GM23338 (cell line): Measurements from ENCODE around the gene GUCA1C. TPM values are rescaled to one million over a fixed set of nuclear protein-coding genes. Genes with fewer than 3 reads are reported as not detected.

Experiments used
- ATAC-seq: fragments of 200-7000 bp; cut with Tn5 transposase; 3 replicates; pipeline ENCODE4 v1.9.1; 2020
- DNase-seq: peaks from one replicate; pipeline ENCODE4 v3.0.0-alpha.2; 2015; ENCODE audit warnings: low spot score
- H2AFZ ChIP-seq: fragments of 200-600 bp; sonication (generic); 2 replicates; pipeline ENCODE4 v1.8.0; 2016; ENCODE audit warnings: antibody characterized with exemption, mild to moderate bottlenecking, moderate library complexity
- H3F3A ChIP-seq: fragments of 200-600 bp; sonication (generic); replicated peaks from 2 replicates; pipeline ENCODE4 v1.8.0; 2017; ENCODE audit warnings: antibody characterized with exemption, mixed run types, low read depth
- H3K27ac ChIP-seq: fragments of 200-600 bp; sonication (generic); 2 replicates; pipeline ENCODE4 v1.6.1; 2016; ENCODE audit warnings: low read depth
- H3K27me3 ChIP-seq: fragments of 200-600 bp; sonication (generic); 2 replicates; pipeline ENCODE4 v1.8.0; 2016; ENCODE audit warnings: mild to moderate bottlenecking, mixed run types, moderate library complexity; ENCODE audit not compliant: insufficient read depth
- H3K36me3 ChIP-seq: fragments of 200-600 bp; sonication (generic); 2 replicates; pipeline ENCODE4 v1.8.0; 2016; ENCODE audit warnings: mild to moderate bottlenecking; ENCODE audit not compliant: insufficient read depth
- H3K4me1 ChIP-seq: fragments of 200-600 bp; sonication (generic); 2 replicates; pipeline ENCODE4 v1.8.0; 2016; ENCODE audit warnings: mild to moderate bottlenecking, moderate library complexity; ENCODE audit not compliant: insufficient read depth
- H3K4me2 ChIP-seq: fragments of 200-600 bp; sonication (generic); 2 replicates; pipeline ENCODE4 v1.7.1; 2017; ENCODE audit warnings: mixed run types
- H3K4me3 ChIP-seq: fragments of 200-600 bp; sonication (generic); 2 replicates; pipeline ENCODE4 v1.6.1; 2016; ENCODE audit warnings: mixed run types
- H3K79me2 ChIP-seq: fragments of 200-600 bp; sonication (generic); replicated peaks from 2 replicates; pipeline ENCODE4 v1.8.0; 2017; ENCODE audit warnings: mild to moderate bottlenecking; ENCODE audit not compliant: insufficient read depth
- H3K9me2 ChIP-seq: fragments of 200-600 bp; sonication (generic); 2 replicates; pipeline ENCODE4 v1.8.0; 2017; ENCODE audit not compliant: insufficient read depth
- H4K20me1 ChIP-seq: fragments of 200-600 bp; sonication (generic); replicated peaks from 2 replicates; pipeline ENCODE4 v1.8.0; 2017; ENCODE audit warnings: mild to moderate bottlenecking; ENCODE audit not compliant: insufficient read depth
- H3K27ac Mint-ChIP-seq: 2 replicates; pipeline ENCODE4 v1.8.0; 2020; ENCODE audit warnings: inconsistent platforms, mild to moderate bottlenecking, moderate library complexity, mixed read lengths
- H3K27me3 Mint-ChIP-seq: 3 replicates; pipeline ENCODE4 v1.8.0; 2022; ENCODE audit warnings: low read depth, mild to moderate bottlenecking, moderate library complexity, mixed read lengths, inconsistent platforms; ENCODE audit not compliant: insufficient read depth, poor library complexity
- H3K36me3 Mint-ChIP-seq: 3 replicates; pipeline ENCODE4 v1.8.0; 2021; ENCODE audit warnings: low read depth, mild to moderate bottlenecking, inconsistent platforms, moderate library complexity, mixed read lengths
- H3K4me1 Mint-ChIP-seq: 3 replicates; pipeline ENCODE4 v1.8.0; 2020; ENCODE audit warnings: mild to moderate bottlenecking, inconsistent platforms, mixed read lengths
- H3K4me3 Mint-ChIP-seq: 3 replicates; pipeline ENCODE4 v1.8.0; 2021; ENCODE audit warnings: moderate library complexity, mild to moderate bottlenecking, inconsistent platforms, mixed read lengths
- H3K9me3 Mint-ChIP-seq: 3 replicates; pipeline ENCODE4 v1.8.0; 2020; ENCODE audit warnings: moderate library complexity, mild to moderate bottlenecking, inconsistent platforms, mixed read lengths
- CREB1 ChIP-seq: fragments of 250-450 bp; sonication (Bioruptor Pico); IDR thresholded peaks from 2 replicates; pipeline ENCODE4 v1.5.0; 2020; ENCODE audit warnings: low read depth, mild to moderate bottlenecking, moderate library complexity
- EZH2phosphoT487 ChIP-seq: fragments of 200-600 bp; sonication (generic); IDR thresholded peaks from one replicate; pipeline ENCODE4 v1.8.1; 2018; ENCODE audit warnings: antibody characterized with exemption; ENCODE audit not compliant: unreplicated experiment
- POLR2AphosphoS5 ChIP-seq: IDR thresholded peaks from 2 replicates; pipeline ENCODE4 v1.6.1; 2016; ENCODE audit warnings: antibody characterized with exemption, low read depth
- STAT1 ChIP-seq: IDR thresholded peaks from one replicate; pipeline ENCODE4 v1.6.1; 2016; ENCODE audit warnings: antibody characterized with exemption; ENCODE audit not compliant: unreplicated experiment
- ZNF114 ChIP-seq: fragments of 250-450 bp; sonication (Bioruptor Pico); IDR thresholded peaks from 2 replicates; pipeline ENCODE4 v1.5.0; 2020; ENCODE audit warnings: mild to moderate bottlenecking, moderate library complexity
- ZNF331 ChIP-seq: fragments of 250-450 bp; sonication (Bioruptor Pico); IDR thresholded peaks from 2 replicates; pipeline ENCODE4 v1.5.0; 2020; ENCODE audit warnings: low read depth, mild to moderate bottlenecking, moderate library complexity
- polyA plus RNA-seq: library from polyadenylated mRNA; unstranded; fragments of >200 nt; fragmentation: Nextera tagmentation; extraction: Ambion mirVana; gene quantifications from 2 replicates; pipeline ENCODE4 v1.2.1, GENCODE V29; 2016
- total RNA-seq: library from RNA; depleted of rRNA; stranded (reverse); fragments of >200 nt; shearing (Covaris generic); gene quantifications from 2 replicates; pipeline ENCODE4 v1.2.3, GENCODE V29; 2014
- TF ChIP-seq, protein P1 (sequence below): IDR thresholded peaks from one replicate; pipeline ENCODE4 v1.6.1; 2018; ENCODE audit warnings: antibody characterized with exemption; ENCODE audit not compliant: unreplicated experiment
- TF ChIP-seq, protein P2 (sequence below): IDR thresholded peaks from 2 replicates; pipeline ENCODE4 v1.6.1; 2016; ENCODE audit warnings: antibody characterized with exemption
- TF ChIP-seq, protein P3 (sequence below): fragments of 250-450 bp; sonication (Bioruptor Pico); IDR thresholded peaks from 2 replicates; pipeline ENCODE4 v1.5.0; 2020; ENCODE audit warnings: mild to moderate bottlenecking, moderate library complexity

The GUCA1C gene
- total and polyA plus RNA-seq, 2 experiments from 2014 or later, result not detected

DNA sequence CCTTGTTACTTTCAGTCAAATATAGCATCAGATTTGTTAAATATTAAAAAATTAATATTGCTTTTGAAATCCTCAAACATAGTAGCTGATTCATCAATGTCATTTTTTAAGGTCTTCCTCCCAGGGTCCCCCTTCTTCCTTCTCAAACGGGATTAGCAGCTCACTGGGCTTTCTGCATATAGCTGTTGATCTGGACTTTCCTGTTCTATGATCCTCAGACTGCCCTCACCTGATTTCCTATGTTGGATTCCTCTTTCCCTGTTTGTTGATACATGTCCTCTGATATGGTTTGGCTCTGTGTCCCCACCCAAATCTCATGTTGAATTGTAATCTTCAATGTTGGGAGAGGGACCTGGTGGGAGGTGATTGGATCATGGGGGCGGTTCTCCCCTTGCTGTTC lies 5.8 kb downstream of the GUCA1C start (continued):
- TF ChIP-seq, protein P1, sequence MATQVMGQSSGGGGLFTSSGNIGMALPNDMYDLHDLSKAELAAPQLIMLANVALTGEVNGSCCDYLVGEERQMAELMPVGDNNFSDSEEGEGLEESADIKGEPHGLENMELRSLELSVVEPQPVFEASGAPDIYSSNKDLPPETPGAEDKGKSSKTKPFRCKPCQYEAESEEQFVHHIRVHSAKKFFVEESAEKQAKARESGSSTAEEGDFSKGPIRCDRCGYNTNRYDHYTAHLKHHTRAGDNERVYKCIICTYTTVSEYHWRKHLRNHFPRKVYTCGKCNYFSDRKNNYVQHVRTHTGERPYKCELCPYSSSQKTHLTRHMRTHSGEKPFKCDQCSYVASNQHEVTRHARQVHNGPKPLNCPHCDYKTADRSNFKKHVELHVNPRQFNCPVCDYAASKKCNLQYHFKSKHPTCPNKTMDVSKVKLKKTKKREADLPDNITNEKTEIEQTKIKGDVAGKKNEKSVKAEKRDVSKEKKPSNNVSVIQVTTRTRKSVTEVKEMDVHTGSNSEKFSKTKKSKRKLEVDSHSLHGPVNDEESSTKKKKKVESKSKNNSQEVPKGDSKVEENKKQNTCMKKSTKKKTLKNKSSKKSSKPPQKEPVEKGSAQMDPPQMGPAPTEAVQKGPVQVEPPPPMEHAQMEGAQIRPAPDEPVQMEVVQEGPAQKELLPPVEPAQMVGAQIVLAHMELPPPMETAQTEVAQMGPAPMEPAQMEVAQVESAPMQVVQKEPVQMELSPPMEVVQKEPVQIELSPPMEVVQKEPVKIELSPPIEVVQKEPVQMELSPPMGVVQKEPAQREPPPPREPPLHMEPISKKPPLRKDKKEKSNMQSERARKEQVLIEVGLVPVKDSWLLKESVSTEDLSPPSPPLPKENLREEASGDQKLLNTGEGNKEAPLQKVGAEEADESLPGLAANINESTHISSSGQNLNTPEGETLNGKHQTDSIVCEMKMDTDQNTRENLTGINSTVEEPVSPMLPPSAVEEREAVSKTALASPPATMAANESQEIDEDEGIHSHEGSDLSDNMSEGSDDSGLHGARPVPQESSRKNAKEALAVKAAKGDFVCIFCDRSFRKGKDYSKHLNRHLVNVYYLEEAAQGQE, result no peak
- TF ChIP-seq CREB1 (CRISPR knock-in tag) (no peak), EZH2phosphoT487 (no peak)

DNA sequence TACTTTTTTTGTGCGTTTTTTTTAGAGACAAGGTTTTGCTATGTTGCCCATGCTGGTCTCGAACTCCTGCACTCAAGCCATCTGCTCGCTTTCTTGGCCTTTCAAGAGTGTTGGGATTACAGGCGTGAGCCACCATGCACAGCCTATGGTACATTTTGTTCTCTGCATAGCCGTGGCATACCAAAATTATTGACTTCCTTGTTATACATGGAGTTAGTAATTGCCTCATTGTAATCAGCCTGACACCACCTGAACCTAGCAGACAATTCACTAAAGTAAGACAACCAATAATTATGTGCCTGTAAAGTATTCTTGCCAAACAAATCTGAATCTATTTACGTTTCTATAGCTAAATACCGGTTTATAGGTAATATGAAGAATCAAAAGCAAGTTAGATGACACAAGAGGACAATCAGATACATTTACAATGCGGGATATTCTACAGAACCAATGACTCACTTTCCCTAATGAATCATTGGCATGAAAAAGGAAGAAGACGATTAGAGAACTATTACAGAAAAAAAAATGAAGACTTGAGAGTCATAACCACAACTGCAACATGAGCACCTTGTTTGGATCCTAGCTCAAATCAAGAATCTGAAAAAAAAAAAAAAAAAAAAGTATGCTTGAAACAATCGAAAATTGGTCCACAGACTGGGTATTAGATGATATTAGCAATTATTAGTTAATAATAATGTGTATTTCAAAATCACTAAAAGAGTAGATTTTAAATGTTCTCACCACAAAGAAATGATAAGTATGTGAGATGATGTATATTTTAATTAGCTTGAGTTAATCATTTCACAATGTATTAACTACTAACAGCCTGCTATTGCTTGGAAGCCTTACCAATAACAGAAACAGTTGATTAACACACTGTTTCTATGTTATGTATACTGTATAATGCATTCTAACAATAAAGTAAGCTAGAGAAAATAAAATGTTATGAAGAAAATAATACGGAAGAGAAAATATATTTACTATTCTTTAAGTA lies 7.1 kb downstream of the GUCA1C start:
- no peak overlapping the region for H2AFZ ChIP-seq
- H3K4me3 Mint-ChIP-seq, result no peak overlapping the region
- ATAC-seq, result no peak
- TF ChIP-seq EZH2phosphoT487, result no peak
- TF ChIP-seq CREB1 (CRISPR knock-in tag), result no peak
- no peak for TF ChIP-seq ZNF114
- no peak for TF ChIP-seq STAT1
- TF ChIP-seq, protein P2, sequence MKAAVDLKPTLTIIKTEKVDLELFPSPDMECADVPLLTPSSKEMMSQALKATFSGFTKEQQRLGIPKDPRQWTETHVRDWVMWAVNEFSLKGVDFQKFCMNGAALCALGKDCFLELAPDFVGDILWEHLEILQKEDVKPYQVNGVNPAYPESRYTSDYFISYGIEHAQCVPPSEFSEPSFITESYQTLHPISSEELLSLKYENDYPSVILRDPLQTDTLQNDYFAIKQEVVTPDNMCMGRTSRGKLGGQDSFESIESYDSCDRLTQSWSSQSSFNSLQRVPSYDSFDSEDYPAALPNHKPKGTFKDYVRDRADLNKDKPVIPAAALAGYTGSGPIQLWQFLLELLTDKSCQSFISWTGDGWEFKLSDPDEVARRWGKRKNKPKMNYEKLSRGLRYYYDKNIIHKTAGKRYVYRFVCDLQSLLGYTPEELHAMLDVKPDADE, result no peak
- TF ChIP-seq, protein P3, sequence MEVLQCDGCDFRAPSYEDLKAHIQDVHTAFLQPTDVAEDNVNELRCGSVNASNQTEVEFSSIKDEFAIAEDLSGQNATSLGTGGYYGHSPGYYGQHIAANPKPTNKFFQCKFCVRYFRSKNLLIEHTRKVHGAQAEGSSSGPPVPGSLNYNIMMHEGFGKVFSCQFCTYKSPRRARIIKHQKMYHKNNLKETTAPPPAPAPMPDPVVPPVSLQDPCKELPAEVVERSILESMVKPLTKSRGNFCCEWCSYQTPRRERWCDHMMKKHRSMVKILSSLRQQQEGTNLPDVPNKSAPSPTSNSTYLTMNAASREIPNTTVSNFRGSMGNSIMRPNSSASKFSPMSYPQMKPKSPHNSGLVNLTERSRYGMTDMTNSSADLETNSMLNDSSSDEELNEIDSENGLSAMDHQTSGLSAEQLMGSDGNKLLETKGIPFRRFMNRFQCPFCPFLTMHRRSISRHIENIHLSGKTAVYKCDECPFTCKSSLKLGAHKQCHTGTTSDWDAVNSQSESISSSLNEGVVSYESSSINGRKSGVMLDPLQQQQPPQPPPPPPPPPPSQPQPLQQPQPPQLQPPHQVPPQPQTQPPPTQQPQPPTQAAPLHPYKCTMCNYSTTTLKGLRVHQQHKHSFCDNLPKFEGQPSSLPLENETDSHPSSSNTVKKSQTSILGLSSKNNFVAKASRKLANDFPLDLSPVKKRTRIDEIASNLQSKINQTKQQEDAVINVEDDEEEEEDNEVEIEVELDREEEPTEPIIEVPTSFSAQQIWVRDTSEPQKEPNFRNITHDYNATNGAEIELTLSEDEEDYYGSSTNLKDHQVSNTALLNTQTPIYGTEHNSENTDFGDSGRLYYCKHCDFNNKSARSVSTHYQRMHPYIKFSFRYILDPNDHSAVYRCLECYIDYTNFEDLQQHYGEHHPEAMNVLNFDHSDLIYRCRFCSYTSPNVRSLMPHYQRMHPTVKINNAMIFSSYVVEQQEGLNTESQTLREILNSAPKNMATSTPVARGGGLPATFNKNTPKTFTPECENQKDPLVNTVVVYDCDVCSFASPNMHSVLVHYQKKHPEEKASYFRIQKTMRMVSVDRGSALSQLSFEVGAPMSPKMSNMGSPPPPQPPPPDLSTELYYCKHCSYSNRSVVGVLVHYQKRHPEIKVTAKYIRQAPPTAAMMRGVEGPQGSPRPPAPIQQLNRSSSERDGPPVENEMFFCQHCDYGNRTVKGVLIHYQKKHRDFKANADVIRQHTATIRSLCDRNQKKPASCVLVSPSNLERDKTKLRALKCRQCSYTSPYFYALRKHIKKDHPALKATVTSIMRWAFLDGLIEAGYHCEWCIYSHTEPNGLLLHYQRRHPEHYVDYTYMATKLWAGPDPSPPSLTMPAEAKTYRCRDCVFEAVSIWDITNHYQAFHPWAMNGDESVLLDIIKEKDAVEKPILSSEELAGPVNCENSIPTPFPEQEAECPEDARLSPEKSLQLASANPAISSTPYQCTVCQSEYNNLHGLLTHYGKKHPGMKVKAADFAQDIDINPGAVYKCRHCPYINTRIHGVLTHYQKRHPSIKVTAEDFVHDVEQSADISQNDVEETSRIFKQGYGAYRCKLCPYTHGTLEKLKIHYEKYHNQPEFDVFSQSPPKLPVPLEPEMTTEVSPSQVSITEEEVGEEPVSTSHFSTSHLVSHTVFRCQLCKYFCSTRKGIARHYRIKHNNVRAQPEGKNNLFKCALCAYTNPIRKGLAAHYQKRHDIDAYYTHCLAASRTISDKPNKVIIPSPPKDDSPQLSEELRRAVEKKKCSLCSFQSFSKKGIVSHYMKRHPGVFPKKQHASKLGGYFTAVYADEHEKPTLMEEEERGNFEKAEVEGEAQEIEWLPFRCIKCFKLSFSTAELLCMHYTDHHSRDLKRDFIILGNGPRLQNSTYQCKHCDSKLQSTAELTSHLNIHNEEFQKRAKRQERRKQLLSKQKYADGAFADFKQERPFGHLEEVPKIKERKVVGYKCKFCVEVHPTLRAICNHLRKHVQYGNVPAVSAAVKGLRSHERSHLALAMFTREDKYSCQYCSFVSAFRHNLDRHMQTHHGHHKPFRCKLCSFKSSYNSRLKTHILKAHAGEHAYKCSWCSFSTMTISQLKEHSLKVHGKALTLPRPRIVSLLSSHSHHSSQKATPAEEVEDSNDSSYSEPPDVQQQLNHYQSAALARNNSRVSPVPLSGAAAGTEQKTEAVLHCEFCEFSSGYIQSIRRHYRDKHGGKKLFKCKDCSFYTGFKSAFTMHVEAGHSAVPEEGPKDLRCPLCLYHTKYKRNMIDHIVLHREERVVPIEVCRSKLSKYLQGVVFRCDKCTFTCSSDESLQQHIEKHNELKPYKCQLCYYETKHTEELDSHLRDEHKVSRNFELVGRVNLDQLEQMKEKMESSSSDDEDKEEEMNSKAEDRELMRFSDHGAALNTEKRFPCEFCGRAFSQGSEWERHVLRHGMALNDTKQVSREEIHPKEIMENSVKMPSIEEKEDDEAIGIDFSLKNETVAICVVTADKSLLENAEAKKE (CRISPR knock-in tag), result no peak
- no peak for TF ChIP-seq ZNF331 (CRISPR knock-in tag)
- no peak for TF ChIP-seq POLR2AphosphoS5

More for the DNA sequence above, 7.1 kb downstream of the GUCA1C start:
- Histone ChIP-seq H3K36me3 (no peaks in the 10 kb centered on the region), H3K4me2 (no peak overlapping the region), H3K4me3 (no peak overlapping the region), H3F3A (no peaks in the 10 kb centered on the region), H3K4me1 (no peaks in the 10 kb centered on the region), H3K27ac (no peak overlapping the region), H4K20me1 (no peaks in the 10 kb centered on the region), H3K79me2 (no peaks in the 10 kb centered on the region), H3K27me3 (no peaks in the 10 kb centered on the region), H3K9me2 (no peaks in the 10 kb centered on the region)
- Mint-ChIP-seq H3K27me3 (no peaks in the 10 kb centered on the region), H3K36me3 (no peaks in the 10 kb centered on the region), H3K9me3 (no peaks in the 10 kb centered on the region), H3K27ac (no peak overlapping the region), H3K4me1 (no peaks in the 10 kb centered on the region; the same call in 2 of the 3 replicates)
- DNase-seq, result no peak
